UCSD-AML1 (cell line): Measurements from ENCODE around the gene WDR12.
"Not testable (repeated sequence)": the region's sequence is repeated elsewhere in the genome, so short reads cannot be mapped to it uniquely, and the experiment has no call there.

ENCODE experiments used
- DNase-seq: peaks from one replicate; lab custom pipeline; 2025; ENCODE audit not compliant: unreplicated experiment; lab: John Stamatoyannopoulos, UW

The WDR12 gene

DNA sequence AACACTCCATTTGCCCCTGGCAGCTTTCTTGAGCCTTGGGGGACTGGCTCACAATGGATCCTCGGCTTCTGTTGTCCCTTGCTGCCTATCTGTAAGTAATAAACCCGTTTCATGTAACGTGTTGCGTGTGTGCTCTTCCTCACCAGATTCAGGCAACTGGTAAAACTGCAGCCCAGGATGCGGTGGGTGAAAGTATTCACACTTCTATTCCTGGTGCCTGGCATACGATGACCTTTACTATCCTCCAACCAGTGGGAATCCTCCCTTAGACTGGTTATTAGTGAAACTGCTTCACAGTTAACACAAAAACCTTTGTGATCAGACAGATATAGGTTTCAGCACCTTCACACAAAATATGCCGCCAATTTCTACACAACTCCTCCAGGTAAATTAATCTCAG is 26.3 kb downstream of the WDR12 start:
- DNase-seq = no peak

DNA sequence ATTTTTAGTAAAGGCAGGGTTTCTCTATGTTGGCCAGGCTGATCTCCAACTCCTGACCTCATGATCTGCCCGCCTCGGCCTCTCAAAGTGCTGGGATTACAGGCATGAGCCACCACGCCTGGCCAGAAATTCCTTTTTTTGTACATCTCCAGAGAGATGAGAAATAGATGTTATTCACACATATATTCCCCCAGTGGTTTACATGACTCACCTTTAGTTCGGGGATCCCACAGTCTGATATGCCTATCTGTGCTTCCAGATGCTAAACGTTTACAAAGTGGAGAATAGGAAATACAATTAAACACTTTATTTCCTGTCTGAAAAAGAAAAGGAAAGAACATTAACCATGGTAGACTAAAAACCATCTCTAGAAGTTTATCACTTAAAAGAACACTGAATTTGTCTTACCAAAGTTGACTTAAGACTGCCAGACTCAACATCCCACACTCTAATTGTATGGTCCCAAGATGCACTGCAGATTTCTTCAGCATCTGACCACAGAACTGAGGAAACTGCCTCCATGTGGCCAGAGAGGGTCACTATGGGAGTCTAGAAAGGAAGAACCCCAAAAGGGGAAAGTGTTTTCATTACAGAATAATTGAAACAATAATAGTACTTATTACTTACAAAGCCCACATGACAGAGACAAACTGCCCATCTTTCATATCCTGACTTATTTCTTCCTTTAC is 27.3 kb downstream of the WDR12 start:
- DNase-seq = no peak

DNA sequence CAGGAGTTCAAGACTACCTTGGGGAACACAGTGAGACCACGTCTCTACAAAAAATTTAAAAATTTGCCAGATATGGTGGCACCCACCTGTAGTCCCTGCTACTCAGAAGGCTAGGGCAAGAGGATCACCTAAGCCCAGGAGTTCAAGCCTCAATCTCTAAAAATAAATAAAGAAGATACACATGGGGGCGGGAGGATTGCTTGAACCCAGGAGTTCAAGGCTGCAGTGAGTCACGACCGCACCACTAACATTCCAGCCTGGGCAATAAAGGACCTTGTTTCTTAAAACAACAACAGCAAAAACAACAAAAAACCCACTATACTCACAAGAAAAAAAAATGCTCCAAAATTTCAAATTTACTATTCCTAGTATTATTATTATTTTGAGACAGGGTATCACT is 29.9 kb downstream of the WDR12 start:
- no peak for DNase-seq

DNA sequence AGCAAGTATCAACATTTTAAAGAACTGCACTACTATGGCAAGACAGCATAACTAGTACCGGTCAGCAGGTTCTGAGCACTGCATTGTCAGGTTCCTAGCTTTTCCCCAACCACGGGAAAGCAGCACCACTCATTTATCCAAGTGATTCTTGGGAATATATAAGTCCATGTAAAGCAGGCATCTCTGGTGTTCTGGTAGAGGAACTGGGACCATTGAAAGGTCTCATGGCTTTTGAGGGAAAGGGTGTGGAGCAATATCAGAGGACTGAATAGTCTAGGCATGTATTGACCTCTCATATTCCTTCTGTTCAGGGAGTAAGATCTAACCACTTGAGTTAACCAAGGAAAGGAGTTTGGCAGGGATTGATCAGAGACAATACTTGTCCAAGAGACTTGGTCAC is 33.8 kb downstream of the WDR12 start:
- DNase-seq = no peak

DNA sequence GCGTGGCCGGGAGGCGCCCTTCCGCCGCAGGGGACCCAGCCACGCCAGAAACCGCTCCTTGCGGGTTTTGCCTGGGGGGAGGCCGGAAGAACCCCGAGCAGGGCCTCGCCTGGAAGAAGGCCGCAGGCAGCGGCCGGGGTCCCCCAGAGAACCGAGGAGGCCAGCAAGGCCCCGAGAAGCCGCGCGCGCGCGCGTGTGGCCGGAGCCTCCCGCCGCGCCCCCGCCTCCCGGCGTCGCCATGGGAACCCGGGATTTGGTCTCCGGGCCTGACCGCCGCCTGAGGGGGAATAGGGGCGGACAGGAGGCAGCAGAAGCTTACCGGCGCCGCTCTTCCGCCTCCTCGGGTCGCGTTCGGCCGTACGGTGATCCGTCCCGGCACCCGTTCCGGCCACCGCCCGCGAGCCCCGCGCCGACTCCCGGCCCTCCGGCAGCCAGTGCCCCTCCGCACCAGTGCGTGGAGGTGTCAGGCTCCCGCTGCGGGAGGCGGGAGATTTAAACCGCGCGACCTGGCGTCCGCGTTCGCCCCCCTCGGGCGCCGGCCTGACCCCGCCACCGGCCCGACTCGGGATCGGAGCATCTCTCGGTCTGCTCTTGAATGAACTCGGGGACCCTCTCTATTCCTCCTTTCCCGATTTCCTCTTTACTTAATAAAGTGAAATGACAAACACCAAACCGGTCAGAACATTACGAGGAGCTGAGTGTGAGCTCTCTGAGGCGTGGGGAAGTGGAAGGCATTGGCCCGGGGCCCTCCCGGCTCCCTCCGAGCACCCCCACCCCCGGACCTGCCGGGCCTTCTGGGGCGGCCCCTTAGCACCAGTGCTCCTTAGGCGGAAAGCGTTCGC is 40.0 kb downstream of the WDR12 start, which contains the start of gene ICA1L:
TSS of gene ICA1L (minus strand) at position 467 of the 842 bp plus-strand sequence. CDS start 42,757 bp downstream, outside the sequence.
- peak; percentile 75 for DNase-seq

DNA sequence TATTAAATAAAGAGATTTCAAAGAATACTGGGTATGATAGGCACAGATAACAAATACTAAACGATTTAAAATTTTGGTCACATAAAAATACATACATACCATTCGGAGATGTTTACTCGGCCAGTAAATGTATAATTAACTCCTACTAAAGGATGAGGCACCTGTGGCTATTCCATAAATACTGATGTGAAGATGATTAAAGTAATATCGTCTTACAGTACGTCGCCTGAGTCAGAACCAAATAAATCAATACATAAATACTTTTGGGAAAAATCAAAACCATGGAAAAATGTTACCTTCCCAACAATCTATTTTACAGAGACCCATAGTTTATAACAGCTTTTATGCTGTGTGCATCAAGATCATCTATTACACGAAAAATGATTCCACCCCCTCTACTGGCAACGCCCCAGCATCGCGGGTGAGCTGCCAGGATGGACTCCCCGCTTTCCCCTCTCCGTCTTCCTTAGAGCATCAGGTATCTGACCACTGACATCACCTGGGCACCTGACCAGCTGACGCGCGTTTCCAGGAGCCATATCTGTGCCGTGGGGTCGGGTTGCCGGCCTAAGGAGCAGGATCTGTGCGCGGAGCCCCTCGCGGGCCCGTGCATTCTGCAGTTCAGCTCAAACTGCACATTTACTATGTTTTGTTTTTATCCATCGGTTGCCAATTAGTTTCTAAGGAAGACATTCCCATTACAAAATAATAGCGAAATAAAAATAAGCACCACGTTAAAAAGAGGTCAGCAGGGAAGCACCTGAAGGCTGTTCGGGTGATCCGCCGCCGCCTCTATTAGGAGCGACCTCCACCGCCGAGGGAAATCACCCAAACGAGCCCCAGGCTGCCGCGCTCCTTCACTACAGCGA is 40.8 kb downstream of the WDR12 start:
- peak; percentile 63 for DNase-seq

DNA sequence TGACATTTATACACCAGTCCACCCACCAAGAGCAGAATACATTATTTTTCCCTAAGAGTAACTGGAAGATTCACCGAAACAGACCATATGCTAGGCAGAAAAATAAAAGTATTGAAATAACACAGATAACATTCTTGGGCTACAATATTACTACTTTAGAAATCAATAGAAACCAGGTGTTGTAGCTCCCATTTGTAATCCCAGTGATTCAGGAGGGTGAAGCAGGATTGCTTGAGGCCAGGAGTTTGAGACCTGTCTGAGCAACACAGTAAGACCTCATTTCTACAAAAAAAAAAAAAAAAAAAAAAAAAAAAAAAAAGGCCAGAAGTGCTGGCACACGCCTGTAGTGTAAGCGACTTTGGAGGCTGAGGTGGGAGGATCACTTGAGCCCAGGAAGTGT is 49.5 kb downstream of the WDR12 start:
- no peak for DNase-seq

DNA sequence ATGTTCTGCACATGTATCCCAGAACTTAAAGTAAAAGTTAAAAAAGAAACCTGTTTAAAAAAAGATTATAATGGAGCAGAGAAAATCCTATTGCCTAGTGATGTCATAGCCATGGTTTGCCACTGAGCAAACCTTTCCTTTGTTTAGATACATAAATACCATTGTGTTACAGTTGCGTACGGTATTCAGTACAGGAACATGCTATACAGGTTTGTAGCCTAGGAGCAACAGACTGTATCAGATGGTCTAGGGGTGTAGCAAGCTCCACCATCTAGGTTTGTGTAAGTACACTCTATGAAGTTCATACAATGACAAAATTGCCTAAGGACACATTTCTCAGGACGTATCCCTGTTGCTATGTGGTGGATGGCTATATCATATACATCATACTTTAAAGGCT is 52.9 kb downstream of the WDR12 start:
- no peak for DNase-seq

DNA sequence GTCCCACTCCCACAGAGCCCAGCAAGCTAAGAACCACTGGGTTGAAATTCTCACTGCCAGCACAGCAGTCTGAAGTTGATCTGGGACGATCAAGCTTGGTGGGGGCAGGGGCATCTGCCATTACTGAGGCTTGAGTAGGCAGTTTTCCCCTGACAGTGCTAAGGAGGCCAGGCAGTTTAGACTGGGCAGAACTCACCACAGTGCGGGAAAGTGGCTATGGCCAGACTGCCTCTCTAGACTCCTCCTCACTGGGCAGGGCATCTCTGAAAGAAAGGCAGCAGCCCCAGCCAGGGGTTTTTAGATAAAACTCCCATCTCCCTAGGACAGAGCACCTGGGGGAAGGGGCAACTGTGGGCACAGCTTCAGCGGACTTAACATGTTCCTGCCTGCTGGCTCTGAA is 62.1 kb downstream of the WDR12 start:
- DNase-seq = not testable (repeated sequence)

DNA sequence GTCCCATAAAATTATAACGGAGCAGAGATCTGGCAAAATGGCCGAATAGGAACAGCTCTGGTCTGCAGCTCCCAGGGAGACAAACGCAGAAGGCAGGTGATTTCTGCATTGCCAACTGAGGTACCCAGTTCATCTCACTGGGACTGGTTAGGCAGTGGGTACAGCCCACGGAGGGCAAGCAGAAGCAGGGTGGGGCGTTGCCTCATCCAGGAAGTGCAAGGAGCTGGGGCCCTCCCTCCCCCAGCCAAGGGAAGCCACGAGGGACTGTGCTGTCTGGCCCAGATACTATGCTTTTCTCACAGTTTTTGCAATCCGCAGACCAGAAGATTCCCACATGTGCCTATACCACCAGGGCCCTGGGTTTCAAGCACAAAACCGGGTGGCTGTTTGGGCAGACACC is 62.7 kb downstream of the WDR12 start:
- peak; percentile 23 for DNase-seq

DNA sequence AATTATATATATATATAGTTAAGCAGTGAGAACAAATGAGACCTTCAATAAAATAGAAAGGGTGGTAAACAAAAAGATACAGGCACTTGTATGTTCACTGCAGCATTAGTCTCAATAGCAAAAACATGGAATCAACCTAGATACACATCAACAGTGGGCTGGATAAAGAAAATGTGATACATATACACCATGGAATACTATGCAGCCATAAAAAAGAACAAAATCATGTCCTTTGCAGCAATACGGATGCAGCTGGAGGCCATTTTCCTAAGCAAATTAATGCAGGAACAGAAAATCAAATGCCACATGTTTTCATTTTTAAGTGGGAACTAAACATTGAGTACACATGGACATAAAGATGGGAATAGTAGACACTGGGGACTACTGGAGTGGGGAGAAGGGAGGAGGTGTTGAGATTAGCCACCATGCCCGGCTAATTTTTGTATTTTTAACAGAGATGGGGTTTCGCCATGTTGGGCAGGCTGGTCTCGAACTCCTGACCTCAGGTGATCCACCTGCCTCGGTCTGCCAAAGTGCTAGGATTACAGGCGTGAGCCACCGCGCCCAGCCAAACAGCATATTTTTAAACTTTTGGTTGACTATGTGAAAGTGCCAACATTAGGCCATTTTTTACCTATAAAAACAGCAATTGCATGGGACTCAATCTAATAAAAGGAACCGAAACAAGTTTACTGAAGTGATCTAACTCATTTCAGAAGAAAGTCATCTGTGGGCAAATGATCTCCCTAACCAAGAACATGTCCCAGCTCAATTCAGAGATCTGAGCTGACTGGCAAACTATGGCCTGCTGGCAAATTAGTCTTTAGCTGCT is 63.6 kb downstream of the WDR12 start:
- no peak for DNase-seq

DNA sequence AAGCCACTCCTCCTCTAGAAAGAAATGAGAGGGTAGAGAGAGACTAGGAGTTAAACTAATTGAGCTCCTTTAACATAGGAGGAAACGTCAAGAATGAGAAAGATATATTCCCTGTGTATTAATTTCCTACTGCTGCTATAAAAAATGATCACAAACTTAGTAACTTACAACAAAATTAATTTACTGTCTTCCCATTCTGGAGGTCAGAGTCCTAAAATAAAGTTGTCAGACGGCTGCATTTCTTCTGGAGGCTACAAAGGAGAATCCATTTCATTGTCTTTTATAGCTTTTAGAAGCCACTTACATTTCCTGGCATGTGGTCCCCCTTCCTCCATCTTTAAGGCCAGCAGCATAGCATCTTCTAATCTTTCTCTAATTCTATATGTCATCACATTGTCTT is 66.8 kb downstream of the WDR12 start:
- no peak for DNase-seq

DNA sequence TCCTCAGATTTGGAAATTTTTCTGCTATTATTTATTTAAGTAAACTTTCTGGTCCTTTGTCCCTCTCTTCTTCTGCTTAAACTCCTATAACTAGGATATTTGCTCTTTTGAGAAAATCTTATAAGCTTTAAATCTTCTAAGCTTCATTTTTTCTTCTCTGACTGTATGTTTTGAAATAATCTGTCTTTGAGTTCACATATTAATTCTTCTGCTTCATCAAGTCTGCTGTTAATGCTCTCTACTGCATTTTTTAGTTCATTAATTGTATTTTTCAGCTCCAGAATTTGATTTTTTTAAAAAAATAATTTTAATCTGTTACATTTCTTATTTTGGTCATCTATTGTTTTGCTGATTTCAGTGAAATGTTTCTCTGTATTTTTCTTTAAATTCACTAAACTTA is 68.8 kb downstream of the WDR12 start:
- DNase-seq = no peak

DNA sequence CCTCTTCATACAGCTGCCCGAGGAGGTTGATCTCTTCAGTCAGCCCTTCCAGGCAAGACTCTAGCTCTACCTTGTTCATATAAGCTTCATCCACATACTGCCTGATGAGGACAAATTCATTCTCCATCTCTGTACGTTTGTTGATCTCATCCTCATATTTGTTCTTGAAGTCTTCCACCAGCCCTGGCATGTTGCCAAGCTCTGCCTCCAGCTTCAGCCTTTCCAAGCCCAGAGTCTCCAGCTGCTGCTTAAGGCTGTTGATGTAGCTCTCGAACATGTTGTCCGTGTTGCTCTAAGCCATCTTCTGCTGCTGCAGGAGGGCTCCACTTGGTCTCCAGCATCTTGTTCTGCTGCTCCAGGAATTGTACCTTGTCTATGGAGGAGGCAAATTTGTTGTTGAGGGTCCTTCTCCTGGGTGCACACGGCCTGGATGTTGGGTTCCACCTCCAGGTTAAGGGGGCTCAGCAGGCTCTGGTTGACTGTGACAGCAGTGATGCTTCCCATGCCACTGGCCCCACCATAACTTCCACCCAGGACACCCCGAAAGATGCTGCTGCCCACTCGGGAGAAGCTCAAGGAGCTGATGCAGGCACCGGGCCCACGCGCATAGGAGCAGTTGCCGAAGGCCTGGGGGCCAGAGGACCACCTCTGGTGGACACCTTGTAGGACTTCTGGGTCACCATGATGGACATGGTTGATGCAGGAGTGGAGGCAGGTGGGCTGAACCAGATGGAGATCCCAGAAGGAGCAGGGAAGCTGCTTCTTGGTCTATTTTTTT is 70.2 kb downstream of the WDR12 start:
- DNase-seq = no peak

DNA sequence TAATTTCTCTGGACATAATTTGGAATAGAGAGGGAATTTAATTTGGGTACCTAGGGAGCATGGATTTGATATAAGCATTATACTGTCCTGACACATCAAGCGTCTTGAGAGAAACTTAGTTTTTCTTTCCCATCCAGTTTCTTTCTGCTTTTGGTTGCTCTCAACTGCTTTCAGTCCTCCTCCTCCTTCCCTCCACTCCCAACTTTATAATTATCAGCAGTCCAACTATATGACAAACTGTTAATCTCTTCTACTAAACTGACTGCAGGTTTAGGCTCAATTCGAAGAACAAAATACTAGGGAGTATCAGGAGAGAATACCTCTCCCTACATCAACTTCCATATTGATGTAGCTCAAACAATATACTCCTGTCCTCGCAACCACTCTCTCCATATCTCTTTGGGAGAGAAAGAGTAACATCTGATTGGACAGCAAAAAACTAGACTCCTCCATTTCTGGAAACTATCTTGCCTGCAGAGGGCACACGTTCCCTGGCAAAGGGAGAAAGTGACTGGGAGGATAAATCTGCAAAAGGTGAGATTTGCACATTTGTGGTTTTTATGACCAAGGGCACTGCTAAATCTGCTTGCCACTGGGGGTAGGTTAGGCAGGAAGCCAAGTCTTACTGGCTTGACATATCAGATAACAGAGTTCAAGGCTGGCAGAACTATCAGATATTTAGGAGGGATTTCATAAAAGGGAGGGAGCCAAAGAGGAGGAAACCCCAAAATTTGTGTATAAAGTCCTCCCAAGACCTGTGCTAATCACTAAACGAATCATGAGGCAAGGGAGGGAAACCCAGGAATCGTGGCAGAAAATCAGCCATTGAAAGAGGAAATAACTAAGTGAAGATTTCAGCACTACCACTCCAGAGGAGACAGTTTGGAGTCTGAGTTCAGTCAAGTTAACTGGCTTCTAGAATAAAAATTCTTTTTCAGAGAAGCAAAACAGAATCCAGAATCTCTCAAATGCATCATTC is 79.9 kb downstream of the WDR12 start:
- peak; percentile 28 for DNase-seq

DNA sequence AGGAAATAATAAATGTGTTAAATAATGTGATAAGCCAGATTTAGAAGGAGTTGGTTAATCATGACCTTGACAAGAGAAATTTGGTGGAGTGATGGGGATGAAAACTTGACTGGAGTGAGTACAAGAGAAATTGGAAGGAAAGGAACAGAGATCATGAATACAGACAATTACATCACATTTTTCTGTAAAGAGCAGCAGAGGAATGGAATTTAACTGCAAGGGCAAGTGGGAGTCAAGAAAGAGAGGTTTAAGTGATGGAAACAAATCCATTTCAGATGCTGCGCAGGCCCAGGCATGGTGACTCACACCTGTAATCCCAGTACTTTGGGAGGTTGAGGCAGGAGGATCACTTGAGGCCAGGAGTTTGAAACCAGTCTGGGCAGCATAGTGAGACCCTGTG is 86.6 kb downstream of the WDR12 start:
- DNase-seq = no peak
